Dermis blood vessel endothelial cell (primary cell): ENCODE measurements around the gene ANKDD1A. TPM values are rescaled to one million over a fixed set of nuclear protein-coding genes. Genes with fewer than 3 reads are reported as not detected.

Source experiments
- DNase-seq: peaks from one replicate; pipeline ENCODE4 v3.0.0; 2010
- total RNA-seq: library from RNA; depleted of rRNA; stranded (reverse); fragments of >200 nt; gene quantifications from 2 replicates; pipeline ENCODE4 v1.2.3, GENCODE V29; 2014

ANKDD1A gene
- total RNA-seq, 1 donor from 2014 or later: 5.6 TPM

GRCh38 chr15:64896371-64897069 is 15.2 kb upstream of the ANKDD1A start:
- DNase-seq: no peak

- DNase-seq: peak; percentile 84
Observed at GRCh38 chr15:64897345-64897985, 14.2 kb upstream of the ANKDD1A start.

- no peak for DNase-seq
Observed at GRCh38 chr15:64898406-64898805, 13.3 kb upstream of the ANKDD1A start.

- DNase-seq: no peak
Observed at GRCh38 chr15:64901141-64901540, 10.6 kb upstream of the ANKDD1A start.

GRCh38 chr15:64901914-64902313 is 9.8 kb upstream of the ANKDD1A start:
- DNase-seq: no peak

GRCh38 chr15:64902863-64903262 is 8.8 kb upstream of the ANKDD1A start:
- DNase-seq: no peak

- no peak for DNase-seq
Observed at GRCh38 chr15:64903326-64903950, 8.3 kb upstream of the ANKDD1A start.

- DNase-seq: no peak
Observed at GRCh38 chr15:64904189-64904588, 7.5 kb upstream of the ANKDD1A start.

GRCh38 chr15:64905119-64905831 is 6.4 kb upstream of the ANKDD1A start:
- DNase-seq: peak; percentile 86

GRCh38 chr15:64905941-64906340 is 5.8 kb upstream of the ANKDD1A start:
- no peak for DNase-seq

- no peak for DNase-seq
Observed at GRCh38 chr15:64906402-64906801, 5.3 kb upstream of the ANKDD1A start.

- no peak for DNase-seq
Observed at GRCh38 chr15:64907991-64908390, 3.7 kb upstream of the ANKDD1A start.

GRCh38 chr15:64909546-64909945 is 2.2 kb upstream of the ANKDD1A start:
- DNase-seq: no peak

- DNase-seq: no peak
Observed at GRCh38 chr15:64912379-64913325, 950 bp downstream of the ANKDD1A start.

- DNase-seq: no peak
Observed at GRCh38 chr15:64915518-64916227, 4.0 kb downstream of the ANKDD1A start.

- no peak for DNase-seq
Observed at GRCh38 chr15:64916365-64916764, 4.7 kb downstream of the ANKDD1A start.

- no peak for DNase-seq
Observed at GRCh38 chr15:64917211-64917610, 5.5 kb downstream of the ANKDD1A start.

GRCh38 chr15:64919721-64920120 is 8.0 kb downstream of the ANKDD1A start:
- no peak for DNase-seq

- no peak for DNase-seq
Observed at GRCh38 chr15:64921711-64922110, 10.0 kb downstream of the ANKDD1A start.

GRCh38 chr15:64923546-64923945 is 11.8 kb downstream of the ANKDD1A start:
- no peak for DNase-seq
